Retinal pigment epithelial cell (primary cell): Measurements from ENCODE around the gene IGLON5.

Source experiments
- DNase-seq: peaks from one replicate; pipeline ENCODE4 v3.0.0-alpha.2; 2010; ENCODE audit warnings: low read depth
- H3K4me3 ChIP-seq: 2 replicates; pipeline ENCODE4 v1.5.1; 2011; ENCODE audit warnings: mild to moderate bottlenecking, low read length, control low read depth, moderate library complexity
- CTCF ChIP-seq: conservative IDR thresholded peaks from 2 replicates; pipeline ENCODE4 v1.5.1; 2011; ENCODE audit warnings: low read depth, low read length, control low read depth, inconsistent platforms

Gene IGLON5

GRCh38 chr19:51331193-51331592 lies 19.7 kb downstream of the IGLON5 start:
- H3K4me3 ChIP-seq, result no peak overlapping the region
- no peak for DNase-seq
- TF ChIP-seq CTCF, result no peak

- no peak overlapping the region for H3K4me3 ChIP-seq
- TF ChIP-seq CTCF, result no peak
- DNase-seq, result no peak
Observed at GRCh38 chr19:51331716-51332115, 20.3 kb downstream of the IGLON5 start.

- no peak overlapping the region for H3K4me3 ChIP-seq
- DNase-seq, result no peak
- no peak for TF ChIP-seq CTCF
Observed at GRCh38 chr19:51333836-51334460, 22.5 kb downstream of the IGLON5 start.

- H3K4me3 ChIP-seq, result no peak overlapping the region
- DNase-seq, result no peak
- no peak for TF ChIP-seq CTCF
Observed at GRCh38 chr19:51337141-51337860, 25.9 kb downstream of the IGLON5 start.

GRCh38 chr19:51337861-51338562 lies 26.6 kb downstream of the IGLON5 start:
- H3K4me3 ChIP-seq, result no peak overlapping the region
- no peak for DNase-seq
- TF ChIP-seq CTCF, result no peak

- H3K4me3 ChIP-seq, result peak overlapping the region; percentile 71
- TF ChIP-seq CTCF, result peak; percentile 79
- DNase-seq, result no peak
Observed at GRCh38 chr19:51338563-51339312, 27.3 kb downstream of the IGLON5 start.
